Measurements from ENCODE around the gene CCL1. TPM values are rescaled to one million over a fixed set of nuclear protein-coding genes. Genes with fewer than 3 reads are reported as not detected.

CCL1 gene
- total and polyA plus RNA-seq, 2 experiments from 2014 or later: not detected

DNA sequence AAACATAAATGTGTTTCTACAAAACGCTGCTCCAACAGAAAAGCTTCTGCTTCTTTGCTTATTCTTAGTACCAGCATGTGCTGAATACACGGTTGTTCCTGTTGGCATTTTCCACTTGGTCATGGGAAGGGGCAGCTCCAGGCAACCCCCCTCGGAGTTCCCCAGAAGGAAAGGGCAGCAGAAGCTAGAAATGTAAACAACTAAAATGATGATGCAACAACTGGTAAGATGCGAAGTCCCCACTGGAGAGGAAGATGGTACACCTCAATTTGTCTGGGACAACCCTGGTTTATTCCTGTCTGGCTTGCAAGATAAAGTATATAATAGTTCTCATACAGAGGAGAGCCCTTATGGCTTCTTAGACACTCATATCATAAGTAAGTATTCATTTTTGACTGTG lies 16.0 kb downstream of the CCL1 start:
- TF ChIP-seq, protein P1, sequence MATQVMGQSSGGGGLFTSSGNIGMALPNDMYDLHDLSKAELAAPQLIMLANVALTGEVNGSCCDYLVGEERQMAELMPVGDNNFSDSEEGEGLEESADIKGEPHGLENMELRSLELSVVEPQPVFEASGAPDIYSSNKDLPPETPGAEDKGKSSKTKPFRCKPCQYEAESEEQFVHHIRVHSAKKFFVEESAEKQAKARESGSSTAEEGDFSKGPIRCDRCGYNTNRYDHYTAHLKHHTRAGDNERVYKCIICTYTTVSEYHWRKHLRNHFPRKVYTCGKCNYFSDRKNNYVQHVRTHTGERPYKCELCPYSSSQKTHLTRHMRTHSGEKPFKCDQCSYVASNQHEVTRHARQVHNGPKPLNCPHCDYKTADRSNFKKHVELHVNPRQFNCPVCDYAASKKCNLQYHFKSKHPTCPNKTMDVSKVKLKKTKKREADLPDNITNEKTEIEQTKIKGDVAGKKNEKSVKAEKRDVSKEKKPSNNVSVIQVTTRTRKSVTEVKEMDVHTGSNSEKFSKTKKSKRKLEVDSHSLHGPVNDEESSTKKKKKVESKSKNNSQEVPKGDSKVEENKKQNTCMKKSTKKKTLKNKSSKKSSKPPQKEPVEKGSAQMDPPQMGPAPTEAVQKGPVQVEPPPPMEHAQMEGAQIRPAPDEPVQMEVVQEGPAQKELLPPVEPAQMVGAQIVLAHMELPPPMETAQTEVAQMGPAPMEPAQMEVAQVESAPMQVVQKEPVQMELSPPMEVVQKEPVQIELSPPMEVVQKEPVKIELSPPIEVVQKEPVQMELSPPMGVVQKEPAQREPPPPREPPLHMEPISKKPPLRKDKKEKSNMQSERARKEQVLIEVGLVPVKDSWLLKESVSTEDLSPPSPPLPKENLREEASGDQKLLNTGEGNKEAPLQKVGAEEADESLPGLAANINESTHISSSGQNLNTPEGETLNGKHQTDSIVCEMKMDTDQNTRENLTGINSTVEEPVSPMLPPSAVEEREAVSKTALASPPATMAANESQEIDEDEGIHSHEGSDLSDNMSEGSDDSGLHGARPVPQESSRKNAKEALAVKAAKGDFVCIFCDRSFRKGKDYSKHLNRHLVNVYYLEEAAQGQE (IDR thresholded peaks at IDR 0.05; ENCODE audit: unreplicated experiment): no peak
- TF ChIP-seq EZH2 (IDR thresholded peaks at IDR 0.05; ENCODE audit: low read depth, unreplicated experiment) (no peak), ZNF331 (CRISPR knock-in tag; IDR thresholded peaks at IDR 0.05; ENCODE audit: low read depth) (no peak), CREB1 (CRISPR knock-in tag; IDR thresholded peaks at IDR 0.05; ENCODE audit: low read depth) (no peak), POLR2AphosphoS5 (IDR thresholded peaks at IDR 0.05; ENCODE audit: low read depth) (no peak), ZNF114 (CRISPR knock-in tag; IDR thresholded peaks at IDR 0.05) (no peak), STAT1 (IDR thresholded peaks at IDR 0.05; ENCODE audit: unreplicated experiment) (no peak), JUNB (IDR thresholded peaks at IDR 0.05; ENCODE audit: unreplicated experiment) (no peak), NANOG (IDR thresholded peaks at IDR 0.05; ENCODE audit: borderline replicate concordance) (no peak), EZH2phosphoT487 (IDR thresholded peaks at IDR 0.05; ENCODE audit: unreplicated experiment) (no peak)
- TF ChIP-seq, protein P2, sequence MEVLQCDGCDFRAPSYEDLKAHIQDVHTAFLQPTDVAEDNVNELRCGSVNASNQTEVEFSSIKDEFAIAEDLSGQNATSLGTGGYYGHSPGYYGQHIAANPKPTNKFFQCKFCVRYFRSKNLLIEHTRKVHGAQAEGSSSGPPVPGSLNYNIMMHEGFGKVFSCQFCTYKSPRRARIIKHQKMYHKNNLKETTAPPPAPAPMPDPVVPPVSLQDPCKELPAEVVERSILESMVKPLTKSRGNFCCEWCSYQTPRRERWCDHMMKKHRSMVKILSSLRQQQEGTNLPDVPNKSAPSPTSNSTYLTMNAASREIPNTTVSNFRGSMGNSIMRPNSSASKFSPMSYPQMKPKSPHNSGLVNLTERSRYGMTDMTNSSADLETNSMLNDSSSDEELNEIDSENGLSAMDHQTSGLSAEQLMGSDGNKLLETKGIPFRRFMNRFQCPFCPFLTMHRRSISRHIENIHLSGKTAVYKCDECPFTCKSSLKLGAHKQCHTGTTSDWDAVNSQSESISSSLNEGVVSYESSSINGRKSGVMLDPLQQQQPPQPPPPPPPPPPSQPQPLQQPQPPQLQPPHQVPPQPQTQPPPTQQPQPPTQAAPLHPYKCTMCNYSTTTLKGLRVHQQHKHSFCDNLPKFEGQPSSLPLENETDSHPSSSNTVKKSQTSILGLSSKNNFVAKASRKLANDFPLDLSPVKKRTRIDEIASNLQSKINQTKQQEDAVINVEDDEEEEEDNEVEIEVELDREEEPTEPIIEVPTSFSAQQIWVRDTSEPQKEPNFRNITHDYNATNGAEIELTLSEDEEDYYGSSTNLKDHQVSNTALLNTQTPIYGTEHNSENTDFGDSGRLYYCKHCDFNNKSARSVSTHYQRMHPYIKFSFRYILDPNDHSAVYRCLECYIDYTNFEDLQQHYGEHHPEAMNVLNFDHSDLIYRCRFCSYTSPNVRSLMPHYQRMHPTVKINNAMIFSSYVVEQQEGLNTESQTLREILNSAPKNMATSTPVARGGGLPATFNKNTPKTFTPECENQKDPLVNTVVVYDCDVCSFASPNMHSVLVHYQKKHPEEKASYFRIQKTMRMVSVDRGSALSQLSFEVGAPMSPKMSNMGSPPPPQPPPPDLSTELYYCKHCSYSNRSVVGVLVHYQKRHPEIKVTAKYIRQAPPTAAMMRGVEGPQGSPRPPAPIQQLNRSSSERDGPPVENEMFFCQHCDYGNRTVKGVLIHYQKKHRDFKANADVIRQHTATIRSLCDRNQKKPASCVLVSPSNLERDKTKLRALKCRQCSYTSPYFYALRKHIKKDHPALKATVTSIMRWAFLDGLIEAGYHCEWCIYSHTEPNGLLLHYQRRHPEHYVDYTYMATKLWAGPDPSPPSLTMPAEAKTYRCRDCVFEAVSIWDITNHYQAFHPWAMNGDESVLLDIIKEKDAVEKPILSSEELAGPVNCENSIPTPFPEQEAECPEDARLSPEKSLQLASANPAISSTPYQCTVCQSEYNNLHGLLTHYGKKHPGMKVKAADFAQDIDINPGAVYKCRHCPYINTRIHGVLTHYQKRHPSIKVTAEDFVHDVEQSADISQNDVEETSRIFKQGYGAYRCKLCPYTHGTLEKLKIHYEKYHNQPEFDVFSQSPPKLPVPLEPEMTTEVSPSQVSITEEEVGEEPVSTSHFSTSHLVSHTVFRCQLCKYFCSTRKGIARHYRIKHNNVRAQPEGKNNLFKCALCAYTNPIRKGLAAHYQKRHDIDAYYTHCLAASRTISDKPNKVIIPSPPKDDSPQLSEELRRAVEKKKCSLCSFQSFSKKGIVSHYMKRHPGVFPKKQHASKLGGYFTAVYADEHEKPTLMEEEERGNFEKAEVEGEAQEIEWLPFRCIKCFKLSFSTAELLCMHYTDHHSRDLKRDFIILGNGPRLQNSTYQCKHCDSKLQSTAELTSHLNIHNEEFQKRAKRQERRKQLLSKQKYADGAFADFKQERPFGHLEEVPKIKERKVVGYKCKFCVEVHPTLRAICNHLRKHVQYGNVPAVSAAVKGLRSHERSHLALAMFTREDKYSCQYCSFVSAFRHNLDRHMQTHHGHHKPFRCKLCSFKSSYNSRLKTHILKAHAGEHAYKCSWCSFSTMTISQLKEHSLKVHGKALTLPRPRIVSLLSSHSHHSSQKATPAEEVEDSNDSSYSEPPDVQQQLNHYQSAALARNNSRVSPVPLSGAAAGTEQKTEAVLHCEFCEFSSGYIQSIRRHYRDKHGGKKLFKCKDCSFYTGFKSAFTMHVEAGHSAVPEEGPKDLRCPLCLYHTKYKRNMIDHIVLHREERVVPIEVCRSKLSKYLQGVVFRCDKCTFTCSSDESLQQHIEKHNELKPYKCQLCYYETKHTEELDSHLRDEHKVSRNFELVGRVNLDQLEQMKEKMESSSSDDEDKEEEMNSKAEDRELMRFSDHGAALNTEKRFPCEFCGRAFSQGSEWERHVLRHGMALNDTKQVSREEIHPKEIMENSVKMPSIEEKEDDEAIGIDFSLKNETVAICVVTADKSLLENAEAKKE (CRISPR knock-in tag; IDR thresholded peaks at IDR 0.05): no peak
- TF ChIP-seq, protein P3, sequence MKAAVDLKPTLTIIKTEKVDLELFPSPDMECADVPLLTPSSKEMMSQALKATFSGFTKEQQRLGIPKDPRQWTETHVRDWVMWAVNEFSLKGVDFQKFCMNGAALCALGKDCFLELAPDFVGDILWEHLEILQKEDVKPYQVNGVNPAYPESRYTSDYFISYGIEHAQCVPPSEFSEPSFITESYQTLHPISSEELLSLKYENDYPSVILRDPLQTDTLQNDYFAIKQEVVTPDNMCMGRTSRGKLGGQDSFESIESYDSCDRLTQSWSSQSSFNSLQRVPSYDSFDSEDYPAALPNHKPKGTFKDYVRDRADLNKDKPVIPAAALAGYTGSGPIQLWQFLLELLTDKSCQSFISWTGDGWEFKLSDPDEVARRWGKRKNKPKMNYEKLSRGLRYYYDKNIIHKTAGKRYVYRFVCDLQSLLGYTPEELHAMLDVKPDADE (IDR thresholded peaks at IDR 0.05): no peak
- TF ChIP-seq, protein P4, sequence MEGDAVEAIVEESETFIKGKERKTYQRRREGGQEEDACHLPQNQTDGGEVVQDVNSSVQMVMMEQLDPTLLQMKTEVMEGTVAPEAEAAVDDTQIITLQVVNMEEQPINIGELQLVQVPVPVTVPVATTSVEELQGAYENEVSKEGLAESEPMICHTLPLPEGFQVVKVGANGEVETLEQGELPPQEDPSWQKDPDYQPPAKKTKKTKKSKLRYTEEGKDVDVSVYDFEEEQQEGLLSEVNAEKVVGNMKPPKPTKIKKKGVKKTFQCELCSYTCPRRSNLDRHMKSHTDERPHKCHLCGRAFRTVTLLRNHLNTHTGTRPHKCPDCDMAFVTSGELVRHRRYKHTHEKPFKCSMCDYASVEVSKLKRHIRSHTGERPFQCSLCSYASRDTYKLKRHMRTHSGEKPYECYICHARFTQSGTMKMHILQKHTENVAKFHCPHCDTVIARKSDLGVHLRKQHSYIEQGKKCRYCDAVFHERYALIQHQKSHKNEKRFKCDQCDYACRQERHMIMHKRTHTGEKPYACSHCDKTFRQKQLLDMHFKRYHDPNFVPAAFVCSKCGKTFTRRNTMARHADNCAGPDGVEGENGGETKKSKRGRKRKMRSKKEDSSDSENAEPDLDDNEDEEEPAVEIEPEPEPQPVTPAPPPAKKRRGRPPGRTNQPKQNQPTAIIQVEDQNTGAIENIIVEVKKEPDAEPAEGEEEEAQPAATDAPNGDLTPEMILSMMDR (conservative IDR thresholded peaks at IDR 0.05; ENCODE audit: low read depth in 2 of 2): no peak
- no peaks in the 10 kb centered on the region; the same call in 2 of the 3 replicates for H3K9me3 Mint-ChIP-seq
- H3K4me3 ChIP-seq: no peak overlapping the region
- no peaks in the 10 kb centered on the region for H3F3A ChIP-seq (replicated peaks; ENCODE audit: low read depth)
- no peaks in the 10 kb centered on the region for H3K4me1 Mint-ChIP-seq
- no peak overlapping the region for H3K4me2 ChIP-seq
- no peak overlapping the region for H3K27ac Mint-ChIP-seq
- H3K27me3 Mint-ChIP-seq (ENCODE audit: insufficient read depth, low read depth, poor library complexity): no peaks in the 10 kb centered on the region
- no peak overlapping the region for H2AFZ ChIP-seq
- DNase-seq (ENCODE audit: low spot score) (no peak), ATAC-seq (no peak)
- H3K27ac ChIP-seq (ENCODE audit: low read depth): no peak overlapping the region
- no peaks in the 10 kb centered on the region for H3K27me3 ChIP-seq (ENCODE audit: insufficient read depth)
- no peaks in the 10 kb centered on the region for H3K36me3 ChIP-seq (ENCODE audit: insufficient read depth)
- H3K36me3 Mint-ChIP-seq (ENCODE audit: low read depth): no peaks in the 10 kb centered on the region
- H3K4me1 ChIP-seq (ENCODE audit: insufficient read depth): no peaks in the 10 kb centered on the region
- H3K9me2 ChIP-seq (ENCODE audit: insufficient read depth): peaks cover 6% of the 10 kb centered on the region; the same call in 1 of the 2 replicates
- H4K20me1 ChIP-seq (replicated peaks; ENCODE audit: insufficient read depth): no peaks in the 10 kb centered on the region; the same call in 1 of the 2 replicates
- H3K4me3 Mint-ChIP-seq: no peak overlapping the region
- H3K79me2 ChIP-seq (replicated peaks; ENCODE audit: insufficient read depth): no peaks in the 10 kb centered on the region
